Neural crest cell (in vitro differentiated cells): ENCODE measurements around the gene PDE6G. TPM values are rescaled to one million over a fixed set of nuclear protein-coding genes. Genes with fewer than 3 reads are reported as not detected.

Source experiments
- DNase-seq: peaks from one replicate; pipeline ENCODE4 v3.0.0; 2021; ENCODE audit warnings: low read depth, mixed read lengths, low spot score
- H3K27ac Mint-ChIP-seq: one replicate; pipeline ENCODE4 v1.8.0; 2021; ENCODE audit warnings: mild to moderate bottlenecking, mixed read lengths; ENCODE audit not compliant: unreplicated experiment
- H3K27me3 Mint-ChIP-seq: 2 replicates; pipeline ENCODE4 v1.8.0; 2021; ENCODE audit warnings: low read depth, mild to moderate bottlenecking, mixed read lengths
- H3K36me3 Mint-ChIP-seq: 2 replicates; pipeline ENCODE4 v1.8.0; 2021; ENCODE audit warnings: low read depth, mild to moderate bottlenecking, mixed read lengths
- H3K4me1 Mint-ChIP-seq: 2 replicates; pipeline ENCODE4 v1.8.0; 2021; ENCODE audit warnings: mixed read lengths
- H3K4me3 Mint-ChIP-seq: one replicate; pipeline ENCODE4 v1.8.0; 2021; ENCODE audit warnings: mild to moderate bottlenecking, mixed read lengths
- H3K9me3 Mint-ChIP-seq: 2 replicates; pipeline ENCODE4 v1.8.0; 2021; ENCODE audit warnings: mixed read lengths
- total RNA-seq: library from RNA; stranded (reverse); gene quantifications from 2 replicates; pipeline ENCODE4 v1.2.1, GENCODE V29; 2021
- TF ChIP-seq, protein P1 (sequence below): fragments of 200-600 bp; sonication (generic); conservative IDR thresholded peaks from 2 replicates; pipeline ENCODE4 v1.5.0; 2021; ENCODE audit warnings: antibody characterized with exemption, mild to moderate bottlenecking

The PDE6G gene
- total RNA-seq, 1 donor from 2014 or later, result 0.79 TPM

- Mint-ChIP-seq H3K9me3 (no peaks in the 10 kb centered on the region), H3K4me1 (peaks cover 22% of the 10 kb centered on the region), H3K27ac (no peak overlapping the region), H3K36me3 (peaks cover 2% of the 10 kb centered on the region), H3K4me3 (peak overlapping the region; percentile 84), H3K27me3 (no peaks in the 10 kb centered on the region)
- TF ChIP-seq, protein P1, sequence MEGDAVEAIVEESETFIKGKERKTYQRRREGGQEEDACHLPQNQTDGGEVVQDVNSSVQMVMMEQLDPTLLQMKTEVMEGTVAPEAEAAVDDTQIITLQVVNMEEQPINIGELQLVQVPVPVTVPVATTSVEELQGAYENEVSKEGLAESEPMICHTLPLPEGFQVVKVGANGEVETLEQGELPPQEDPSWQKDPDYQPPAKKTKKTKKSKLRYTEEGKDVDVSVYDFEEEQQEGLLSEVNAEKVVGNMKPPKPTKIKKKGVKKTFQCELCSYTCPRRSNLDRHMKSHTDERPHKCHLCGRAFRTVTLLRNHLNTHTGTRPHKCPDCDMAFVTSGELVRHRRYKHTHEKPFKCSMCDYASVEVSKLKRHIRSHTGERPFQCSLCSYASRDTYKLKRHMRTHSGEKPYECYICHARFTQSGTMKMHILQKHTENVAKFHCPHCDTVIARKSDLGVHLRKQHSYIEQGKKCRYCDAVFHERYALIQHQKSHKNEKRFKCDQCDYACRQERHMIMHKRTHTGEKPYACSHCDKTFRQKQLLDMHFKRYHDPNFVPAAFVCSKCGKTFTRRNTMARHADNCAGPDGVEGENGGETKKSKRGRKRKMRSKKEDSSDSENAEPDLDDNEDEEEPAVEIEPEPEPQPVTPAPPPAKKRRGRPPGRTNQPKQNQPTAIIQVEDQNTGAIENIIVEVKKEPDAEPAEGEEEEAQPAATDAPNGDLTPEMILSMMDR, result no peak
- DNase-seq, result no peak
Measured at GRCh38 chr17:81686614-81687013, 30.3 kb upstream of the PDE6G start.

DNA sequence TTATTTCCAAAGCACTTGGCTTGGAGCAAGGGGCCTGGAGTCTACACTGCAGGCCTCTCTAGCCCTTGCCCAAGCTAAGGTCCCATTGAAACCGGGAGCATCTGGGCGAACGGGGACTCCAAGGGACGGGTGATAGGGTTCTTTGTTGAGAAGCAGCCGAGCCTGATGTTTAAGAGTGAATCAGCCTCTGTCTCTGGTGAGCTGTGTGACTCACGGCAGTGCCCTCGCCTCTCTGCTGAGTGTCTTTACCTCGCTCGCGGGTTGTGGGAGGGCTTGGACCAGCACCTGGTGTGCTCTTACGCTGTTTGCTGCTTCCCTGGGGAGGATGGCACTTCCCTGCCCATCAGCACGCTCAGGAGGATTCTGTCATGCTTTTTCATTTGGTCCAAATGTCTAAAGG, 28.8 kb upstream of the PDE6G start:
- Mint-ChIP-seq H3K36me3 (peaks cover 2% of the 10 kb centered on the region), H3K27me3 (no peaks in the 10 kb centered on the region), H3K4me3 (peak overlapping the region; percentile 84), H3K9me3 (no peaks in the 10 kb centered on the region), H3K4me1 (peaks cover 24% of the 10 kb centered on the region), H3K27ac (no peak overlapping the region)
- TF ChIP-seq, protein P1, result no peak
- DNase-seq, result no peak

DNA sequence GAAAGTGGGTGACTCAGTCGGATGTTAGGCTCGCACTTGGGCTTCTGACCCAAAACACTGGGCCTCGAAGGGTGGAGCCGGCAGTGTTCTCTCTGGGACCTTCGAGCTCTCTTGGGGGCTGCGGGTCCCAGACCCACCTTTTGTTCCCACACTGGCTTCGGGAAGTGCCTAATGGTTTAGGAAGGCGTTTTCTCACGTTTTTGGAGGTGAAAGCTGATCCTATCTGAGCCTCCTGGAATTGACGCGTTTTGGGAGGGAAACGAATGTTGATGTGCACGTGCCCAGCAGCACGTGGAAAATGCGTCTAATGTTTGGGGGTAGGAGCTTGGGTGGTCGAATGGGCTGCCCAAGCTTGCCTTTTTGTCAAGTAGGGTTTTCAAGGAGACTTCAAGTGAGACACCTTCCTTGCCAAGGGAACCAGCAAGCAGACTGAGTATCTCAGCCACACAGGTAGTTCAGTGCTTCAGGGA, 28.1 kb upstream of the PDE6G start:
- no peaks in the 10 kb centered on the region for H3K9me3 Mint-ChIP-seq
- H3K4me1 Mint-ChIP-seq, result peaks cover 24% of the 10 kb centered on the region
- TF ChIP-seq, protein P1, result no peak
- H3K36me3 Mint-ChIP-seq, result peaks cover 2% of the 10 kb centered on the region
- H3K4me3 Mint-ChIP-seq, result peak overlapping the region; percentile 84
- H3K27me3 Mint-ChIP-seq, result no peaks in the 10 kb centered on the region
- peak overlapping the region; percentile 57 for H3K27ac Mint-ChIP-seq
- DNase-seq, result no peak

DNA sequence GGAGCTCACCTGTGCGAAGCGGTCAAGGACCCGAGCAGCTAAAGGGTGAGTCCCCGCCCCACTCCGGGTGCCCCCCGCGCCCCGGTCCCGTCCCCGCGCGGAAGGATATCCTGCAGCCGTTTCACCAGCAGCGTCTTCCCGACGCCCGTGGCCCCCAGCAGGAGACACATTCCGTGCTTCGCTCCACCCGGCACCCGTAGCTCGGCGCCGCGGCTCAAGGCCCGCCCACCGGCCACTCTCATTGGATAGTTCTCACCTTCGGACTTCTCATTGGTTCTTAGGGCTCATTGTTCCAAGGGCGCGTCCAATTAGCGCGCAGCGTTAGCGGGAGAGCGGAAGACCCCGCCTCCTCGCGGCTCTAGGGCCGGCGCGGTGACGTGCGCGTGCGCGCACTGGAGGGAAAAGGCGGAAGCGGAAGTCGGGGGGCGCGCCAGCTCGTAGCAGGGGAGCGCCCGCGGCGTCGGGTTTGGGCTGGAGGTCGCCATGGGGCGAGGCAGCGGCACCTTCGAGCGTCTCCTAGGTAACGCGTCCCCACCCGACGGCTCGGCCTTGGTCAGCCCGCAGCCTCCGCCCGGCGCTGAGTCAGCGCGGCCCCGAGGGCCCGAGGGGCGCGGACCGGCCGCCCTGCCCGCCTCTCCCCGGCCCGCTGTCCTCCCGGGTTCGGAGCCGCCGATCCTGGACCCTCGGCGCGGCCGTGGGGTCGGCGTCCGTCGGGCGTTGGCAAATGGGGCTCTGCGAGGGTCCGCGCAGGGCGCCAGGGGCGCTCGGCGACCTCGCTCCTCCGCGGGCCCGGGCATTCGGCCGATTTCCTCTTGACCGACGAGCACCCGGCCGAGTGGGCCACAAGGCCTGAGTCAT, 27.5 kb upstream of the PDE6G start, which contains the start of the genes ARL16 and HGS:
TSS of gene ARL16 (minus strand) at position 214 of the 858 bp plus-strand sequence. CDS start at position 170, 44 bp downstream.
TSS of gene HGS (plus strand) at position 428 of the 858 bp plus-strand sequence. CDS start at position 484, 56 bp downstream.
- Mint-ChIP-seq H3K27me3 (no peaks in the 10 kb centered on the region), H3K4me1 (peaks cover 24% of the 10 kb centered on the region), H3K36me3 (peaks cover 2% of the 10 kb centered on the region), H3K9me3 (no peaks in the 10 kb centered on the region), H3K4me3 (peak within 1 kb of the TSS; percentile 94), H3K27ac (peak within 1 kb of the TSS; percentile 86)
- peak; percentile 98 for DNase-seq
- TF ChIP-seq, protein P1, result no peak

GRCh38 chr17:81683208-81683583, 26.9 kb upstream of the PDE6G start:
- H3K4me1 Mint-ChIP-seq, result peaks cover 24% of the 10 kb centered on the region
- peak overlapping the region; percentile 86 for H3K27ac Mint-ChIP-seq
- peak overlapping the region; percentile 94 for H3K4me3 Mint-ChIP-seq
- TF ChIP-seq, protein P1, result no peak
- no peaks in the 10 kb centered on the region for H3K9me3 Mint-ChIP-seq
- no peak for DNase-seq
- H3K36me3 Mint-ChIP-seq, result peaks cover 2% of the 10 kb centered on the region
- no peaks in the 10 kb centered on the region for H3K27me3 Mint-ChIP-seq
